ENCODE results near the gene GGCX. TPM values are rescaled to one million over a fixed set of nuclear protein-coding genes. Genes with fewer than 3 reads are reported as not detected.

GGCX gene
- total and polyA plus RNA-seq, 2 experiments from 2014 or later = 64.5 to 66.1 TPM

GRCh38 chr2:85582492-85582891 is 21.2 kb upstream of the GGCX start:
- Histone ChIP-seq H3K4me1 (ENCODE audit: insufficient read depth) (peaks cover 41% of the 10 kb centered on the region), H3K4me3 (no peak overlapping the region), H3K27ac (no peak overlapping the region), H3K79me2 (peaks cover 24% of the 10 kb centered on the region), H4K20me1 (ENCODE audit: insufficient read depth, poor library complexity, severe bottlenecking) (no peaks in the 10 kb centered on the region), H3K9me2 (replicated peaks; ENCODE audit: insufficient read depth) (no peaks in the 10 kb centered on the region), H3K9me3 (ENCODE audit: low read depth) (no peaks in the 10 kb centered on the region), H3K4me2 (no peak overlapping the region), H2AFZ (no peak overlapping the region), H3K36me3 (replicated peaks; ENCODE audit: insufficient read depth, low read depth) (no peaks in the 10 kb centered on the region), H3K27me3 (no peaks in the 10 kb centered on the region)
- no peak for DNase-seq (ENCODE audit: low spot score)
- 86% methylated on average over 1 of the region's 1 CpG for WGBS (ENCODE audit: low lambda C conversion rate, missing lambda C conversion rate)
- TF ChIP-seq EZH2phosphoT487 (IDR thresholded peaks at IDR 0.05; ENCODE audit: low read depth, severe bottlenecking, unreplicated experiment) (no peak), EZH2 (IDR thresholded peaks at IDR 0.05; ENCODE audit: borderline replicate concordance) (no peak)
- TF ChIP-seq, protein P1, sequence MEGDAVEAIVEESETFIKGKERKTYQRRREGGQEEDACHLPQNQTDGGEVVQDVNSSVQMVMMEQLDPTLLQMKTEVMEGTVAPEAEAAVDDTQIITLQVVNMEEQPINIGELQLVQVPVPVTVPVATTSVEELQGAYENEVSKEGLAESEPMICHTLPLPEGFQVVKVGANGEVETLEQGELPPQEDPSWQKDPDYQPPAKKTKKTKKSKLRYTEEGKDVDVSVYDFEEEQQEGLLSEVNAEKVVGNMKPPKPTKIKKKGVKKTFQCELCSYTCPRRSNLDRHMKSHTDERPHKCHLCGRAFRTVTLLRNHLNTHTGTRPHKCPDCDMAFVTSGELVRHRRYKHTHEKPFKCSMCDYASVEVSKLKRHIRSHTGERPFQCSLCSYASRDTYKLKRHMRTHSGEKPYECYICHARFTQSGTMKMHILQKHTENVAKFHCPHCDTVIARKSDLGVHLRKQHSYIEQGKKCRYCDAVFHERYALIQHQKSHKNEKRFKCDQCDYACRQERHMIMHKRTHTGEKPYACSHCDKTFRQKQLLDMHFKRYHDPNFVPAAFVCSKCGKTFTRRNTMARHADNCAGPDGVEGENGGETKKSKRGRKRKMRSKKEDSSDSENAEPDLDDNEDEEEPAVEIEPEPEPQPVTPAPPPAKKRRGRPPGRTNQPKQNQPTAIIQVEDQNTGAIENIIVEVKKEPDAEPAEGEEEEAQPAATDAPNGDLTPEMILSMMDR (IDR thresholded peaks at IDR 0.05; ENCODE audit: poor library complexity) = no peak

- peaks cover 24% of the 10 kb centered on the region for H3K79me2 ChIP-seq
- no peaks in the 10 kb centered on the region for H4K20me1 ChIP-seq (ENCODE audit: insufficient read depth, poor library complexity, severe bottlenecking)
- H3K9me3 ChIP-seq (ENCODE audit: low read depth) = no peaks in the 10 kb centered on the region
- DNase-seq (ENCODE audit: low spot score) = no peak
- peak overlapping the region; percentile 92 for H3K4me2 ChIP-seq
- peaks cover 43% of the 10 kb centered on the region for H3K4me1 ChIP-seq (ENCODE audit: insufficient read depth)
- H3K4me3 ChIP-seq = no peak overlapping the region
- H3K9me2 ChIP-seq (replicated peaks; ENCODE audit: insufficient read depth) = no peaks in the 10 kb centered on the region
- H3K27ac ChIP-seq = no peak overlapping the region
- 89% methylated on average over 3 of the region's 3 CpGs for WGBS (ENCODE audit: low lambda C conversion rate, missing lambda C conversion rate)
- TF ChIP-seq EZH2 (IDR thresholded peaks at IDR 0.05; ENCODE audit: borderline replicate concordance) (no peak), EZH2phosphoT487 (IDR thresholded peaks at IDR 0.05; ENCODE audit: low read depth, severe bottlenecking, unreplicated experiment) (no peak)
- TF ChIP-seq, protein P1 (IDR thresholded peaks at IDR 0.05; ENCODE audit: poor library complexity) = no peak
- H3K36me3 ChIP-seq (replicated peaks; ENCODE audit: insufficient read depth, low read depth) = no peaks in the 10 kb centered on the region
- H2AFZ ChIP-seq = no peak overlapping the region
- no peaks in the 10 kb centered on the region for H3K27me3 ChIP-seq
These were observed 18.9 kb upstream of the GGCX start for GRCh38 chr2:85580206-85580605.

- peaks cover 24% of the 10 kb centered on the region for H3K79me2 ChIP-seq
- DNase-seq (ENCODE audit: low spot score) = no peak
- H3K4me1 ChIP-seq (ENCODE audit: insufficient read depth) = peaks cover 38% of the 10 kb centered on the region
- H3K4me3 ChIP-seq = peak overlapping the region; percentile 5
- H3K9me3 ChIP-seq (ENCODE audit: low read depth) = no peaks in the 10 kb centered on the region
- H2AFZ ChIP-seq = peak overlapping the region; percentile 25
- H3K36me3 ChIP-seq (replicated peaks; ENCODE audit: insufficient read depth, low read depth) = no peaks in the 10 kb centered on the region
- no peaks in the 10 kb centered on the region for H3K9me2 ChIP-seq (replicated peaks; ENCODE audit: insufficient read depth)
- no peaks in the 10 kb centered on the region for H4K20me1 ChIP-seq (ENCODE audit: insufficient read depth, poor library complexity, severe bottlenecking)
- no peak for TF ChIP-seq EZH2 (IDR thresholded peaks at IDR 0.05; ENCODE audit: borderline replicate concordance)
- TF ChIP-seq EZH2phosphoT487 (IDR thresholded peaks at IDR 0.05; ENCODE audit: low read depth, severe bottlenecking, unreplicated experiment) = no peak
- TF ChIP-seq, protein P1 (IDR thresholded peaks at IDR 0.05; ENCODE audit: poor library complexity) = no peak
- peak overlapping the region; percentile 94 for H3K27ac ChIP-seq
- H3K4me2 ChIP-seq = peak overlapping the region; percentile 92
- H3K27me3 ChIP-seq = no peaks in the 10 kb centered on the region
- WGBS (ENCODE audit: low lambda C conversion rate, missing lambda C conversion rate) = 51% methylated on average over 6 of the region's 6 CpGs
These were observed 18.1 kb upstream of the GGCX start for GRCh38 chr2:85579266-85579935.

Measured in hepatocyte (in vitro differentiated cells).